Brain pericyte (primary cell): Measurements from ENCODE around the gene RNF31.

ENCODE experiments used
- DNase-seq: peaks from one replicate; pipeline ENCODE4 v3.0.0-alpha.2; 2012; ENCODE audit warnings: low read depth, low spot score

Gene RNF31

DNA sequence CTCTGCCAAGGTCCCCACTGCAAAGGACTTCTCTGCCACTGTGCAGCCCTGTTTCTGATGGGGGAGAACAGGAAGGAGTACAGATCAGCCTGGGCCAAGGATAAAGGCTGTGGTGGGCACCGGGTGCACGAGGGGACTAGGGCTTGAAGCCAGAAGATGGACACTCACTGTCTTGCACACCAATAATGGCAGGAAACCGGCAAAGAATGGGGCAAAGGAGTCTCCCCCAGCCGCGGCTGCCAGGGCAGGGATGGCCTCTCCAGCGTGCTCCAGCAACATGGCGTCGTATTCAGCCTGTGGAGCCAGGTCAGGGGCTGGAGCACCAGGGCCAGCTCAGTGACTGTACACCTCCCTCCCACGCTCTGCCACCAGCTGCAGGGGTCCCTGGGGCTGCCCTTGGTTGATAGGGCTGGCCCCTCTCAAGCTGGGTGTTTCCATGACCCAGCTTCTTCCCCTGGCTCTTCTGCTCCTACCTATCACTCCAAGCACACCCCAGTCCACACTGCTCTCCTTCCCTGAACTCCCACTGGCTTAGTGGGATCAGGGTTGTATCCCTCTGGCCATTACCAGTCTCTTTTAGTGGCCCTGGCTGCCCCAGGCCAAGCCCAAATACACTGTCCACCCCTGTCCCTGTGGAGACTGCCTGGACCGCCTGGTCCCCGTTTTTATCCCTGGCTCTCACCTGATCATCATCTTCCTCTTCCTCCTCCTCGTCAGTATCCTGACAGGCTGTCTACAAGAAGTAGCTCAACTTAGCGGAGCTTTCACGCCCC is 35.0 kb downstream of the RNF31 start:
- DNase-seq = no peak

- no peak for DNase-seq
Measured at GRCh38 chr14:24183014-24183481, 35.8 kb downstream of the RNF31 start.

DNA sequence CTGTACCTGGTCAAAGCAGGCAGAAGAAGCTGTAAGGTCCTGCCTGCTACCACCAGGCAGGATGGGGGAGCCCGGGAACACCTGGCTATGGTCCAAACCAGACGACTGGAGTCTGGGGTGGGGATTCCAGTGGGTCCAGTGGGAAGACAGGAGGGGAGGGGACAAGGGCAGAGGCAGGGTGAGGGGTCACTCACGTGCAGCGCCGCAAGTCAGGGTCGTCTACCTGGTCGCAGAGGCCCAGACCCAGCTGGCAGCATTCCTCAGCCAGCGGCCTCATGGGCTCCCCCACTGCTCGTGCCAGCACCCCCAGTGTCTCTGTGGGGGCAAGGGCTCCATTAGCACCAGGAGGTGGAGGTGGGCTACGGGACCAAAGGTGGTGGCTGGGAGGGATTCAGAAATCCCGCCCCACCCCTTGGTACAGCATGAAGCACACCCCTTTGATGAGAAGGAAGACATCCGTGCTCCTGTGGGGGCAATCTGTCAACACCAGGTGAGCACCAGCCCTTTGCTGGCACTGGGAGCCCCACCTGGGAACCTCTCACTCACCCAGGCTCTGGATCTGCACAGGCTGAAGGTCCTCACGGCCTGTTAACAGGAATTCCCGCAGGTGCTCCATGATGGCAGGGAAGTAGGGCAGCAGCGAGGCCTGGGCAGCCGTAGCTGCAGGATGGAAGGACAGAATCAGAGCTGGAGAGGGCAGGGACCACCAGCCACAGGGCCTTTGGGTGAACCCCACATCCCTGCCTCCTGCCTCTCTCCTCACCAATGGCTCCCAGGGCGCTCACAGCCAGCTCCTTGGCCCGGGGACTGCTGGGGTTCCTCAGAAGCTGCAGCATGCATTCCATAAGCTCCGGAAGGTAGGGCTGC is 37.0 kb downstream of the RNF31 start:
- no peak for DNase-seq

- no peak for DNase-seq
Measured at GRCh38 chr14:24185026-24185425, 37.7 kb downstream of the RNF31 start.

- DNase-seq = no peak
Measured at GRCh38 chr14:24185741-24186140, 38.4 kb downstream of the RNF31 start.

DNA sequence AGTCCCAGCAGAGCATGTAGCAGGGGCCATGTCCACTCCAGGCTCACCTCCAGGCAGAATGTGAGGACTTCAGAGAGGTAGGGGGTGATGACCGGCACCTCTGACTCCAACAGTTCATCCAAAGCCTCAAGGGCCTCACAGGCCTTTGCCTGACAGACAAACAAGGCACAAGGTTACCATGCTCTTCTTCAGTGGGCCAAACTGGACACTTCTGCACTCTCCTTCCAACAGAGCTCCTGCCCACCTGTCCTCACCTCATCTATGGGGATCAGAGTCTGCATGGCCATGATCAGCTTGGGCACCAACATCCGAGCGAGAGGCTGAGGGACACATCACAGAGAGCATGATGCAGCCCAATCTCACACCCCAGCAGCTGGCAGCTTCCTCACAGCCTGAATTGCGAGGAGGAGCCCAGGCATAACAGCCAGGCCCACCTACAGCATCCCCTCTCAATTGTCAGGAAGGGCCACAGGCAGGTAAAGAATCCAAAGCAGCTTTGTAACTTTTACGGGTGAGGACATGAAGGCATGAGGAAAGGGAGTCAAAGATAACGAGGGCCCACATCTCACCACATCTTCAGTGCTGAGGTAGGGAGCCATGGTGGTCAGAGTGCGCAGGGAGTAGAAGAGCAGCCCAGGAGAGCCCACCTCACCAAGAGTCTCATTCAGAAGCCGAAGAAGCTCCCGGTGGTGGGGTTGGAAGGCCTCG is 39.7 kb downstream of the RNF31 start:
- no peak for DNase-seq

DNA sequence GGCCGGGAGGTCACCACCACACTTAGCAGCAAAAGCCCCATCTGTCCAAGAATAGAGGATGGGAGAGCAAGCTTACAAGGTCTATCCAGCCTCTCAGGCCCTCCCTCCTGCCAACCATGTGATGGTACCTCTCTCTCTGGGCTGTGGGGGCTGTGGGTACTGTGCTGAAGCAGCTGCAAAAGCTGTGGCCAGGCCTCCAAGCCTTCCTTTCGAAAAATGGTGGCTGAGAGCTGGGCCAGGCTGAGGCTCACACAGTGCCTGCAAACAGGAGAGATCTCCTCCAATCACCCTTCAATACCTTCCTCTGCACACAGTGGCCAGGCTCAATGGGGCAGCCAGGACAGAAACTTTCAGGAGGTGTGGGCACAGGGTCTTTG is 40.2 kb downstream of the RNF31 start:
- no peak for DNase-seq

DNA sequence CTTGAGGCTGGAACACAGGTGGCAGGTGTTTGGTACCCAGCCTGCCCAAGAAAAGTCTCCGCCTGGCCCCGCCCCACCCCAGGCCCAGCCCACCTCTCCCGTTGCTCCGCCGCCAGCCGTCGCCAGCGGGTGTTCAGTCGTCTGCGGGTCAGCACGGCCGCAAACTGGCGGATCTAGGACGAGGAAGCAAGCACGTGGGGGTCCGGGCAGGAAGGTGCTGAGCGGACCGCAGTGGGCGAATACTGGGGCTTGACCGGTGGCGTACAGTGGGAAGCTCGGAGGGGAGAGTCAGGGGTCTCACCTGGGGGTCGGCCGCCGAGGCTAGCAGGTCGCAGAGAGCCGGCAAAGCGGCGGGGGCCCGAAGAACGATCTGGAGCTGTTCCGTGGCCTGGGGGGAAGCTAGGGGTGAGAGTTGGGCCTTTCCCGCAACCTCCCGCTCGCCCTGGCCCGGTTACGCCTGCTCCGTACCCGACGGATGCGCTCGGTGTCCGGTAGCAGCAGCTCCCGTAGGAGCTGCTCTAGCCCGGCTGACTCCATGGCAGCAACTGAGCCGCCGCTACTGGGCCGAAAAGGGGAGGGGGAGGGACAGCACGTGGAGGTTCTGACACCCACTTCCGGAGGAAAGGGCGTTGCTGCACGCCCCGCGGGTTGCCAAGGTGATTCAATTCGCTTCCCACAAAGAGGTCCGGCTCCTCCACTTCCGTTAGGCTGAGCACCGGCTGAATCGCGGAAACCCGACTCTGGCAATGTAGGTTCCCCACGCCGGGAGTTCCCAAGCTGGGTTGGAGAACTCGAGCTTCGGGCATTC is 41.2 kb downstream of the RNF31 start, which contains the start of gene IPO4:
TSS of gene IPO4 (minus strand) at position 566 of the 808 bp plus-strand sequence. CDS start at position 537, 29 bp downstream.
- DNase-seq = peak; percentile 86

DNA sequence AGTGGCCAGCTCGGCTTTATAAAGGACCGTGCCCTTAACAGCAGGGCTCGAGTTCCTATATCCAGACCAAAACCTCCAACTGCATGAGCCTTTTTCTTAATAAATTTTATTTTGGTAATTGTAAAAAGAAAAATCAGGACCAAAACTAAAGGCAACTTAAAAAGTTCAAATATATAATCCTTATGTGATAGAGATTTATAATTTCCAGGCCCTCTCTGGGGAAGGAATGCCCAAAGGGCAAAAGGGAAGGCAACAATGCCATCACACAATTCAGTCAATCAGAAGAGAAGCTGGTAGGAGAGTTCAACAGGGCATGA is 41.7 kb downstream of the RNF31 start:
- no peak for DNase-seq

GRCh38 chr14:24189460-24189859 is 42.2 kb downstream of the RNF31 start:
- no peak for DNase-seq

GRCh38 chr14:24190416-24190815 is 43.1 kb downstream of the RNF31 start:
- no peak for DNase-seq

GRCh38 chr14:24192933-24193332 is 45.6 kb downstream of the RNF31 start:
- no peak for DNase-seq

DNA sequence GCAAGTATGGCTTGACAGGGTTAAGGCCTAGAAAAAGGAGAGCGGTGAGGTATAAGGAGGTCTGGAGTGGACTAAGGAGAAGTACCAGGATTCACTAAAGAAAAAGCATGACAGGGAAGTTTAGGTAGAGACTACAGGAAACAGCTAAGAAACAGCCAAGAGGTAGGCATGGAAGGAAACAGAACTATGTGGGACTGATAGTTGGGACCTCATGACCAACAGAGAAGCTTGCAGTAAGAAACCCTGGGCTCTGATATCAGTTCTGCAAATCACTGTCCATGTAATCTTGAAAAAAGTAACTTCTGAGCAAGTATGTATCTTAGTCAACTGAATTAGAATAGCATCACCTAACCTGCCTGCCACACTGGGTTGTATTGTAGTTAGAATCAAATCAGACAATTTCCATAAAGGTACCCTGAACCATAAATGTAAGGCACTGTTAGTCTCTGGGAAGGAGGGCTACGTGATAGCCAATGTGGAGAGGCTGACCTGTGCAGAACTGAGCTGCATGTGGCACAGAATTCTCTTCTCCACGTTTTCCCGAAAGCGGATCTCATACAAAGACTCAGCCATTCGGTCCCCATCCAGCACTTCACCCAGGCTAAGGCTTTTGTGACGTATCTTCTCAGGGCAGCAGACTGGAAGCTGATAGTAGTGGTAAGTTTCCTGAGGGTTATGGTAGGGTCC is 47.0 kb downstream of the RNF31 start:
- no peak for DNase-seq

- no peak for DNase-seq
Measured at GRCh38 chr14:24194873-24195185, 47.5 kb downstream of the RNF31 start.

DNA sequence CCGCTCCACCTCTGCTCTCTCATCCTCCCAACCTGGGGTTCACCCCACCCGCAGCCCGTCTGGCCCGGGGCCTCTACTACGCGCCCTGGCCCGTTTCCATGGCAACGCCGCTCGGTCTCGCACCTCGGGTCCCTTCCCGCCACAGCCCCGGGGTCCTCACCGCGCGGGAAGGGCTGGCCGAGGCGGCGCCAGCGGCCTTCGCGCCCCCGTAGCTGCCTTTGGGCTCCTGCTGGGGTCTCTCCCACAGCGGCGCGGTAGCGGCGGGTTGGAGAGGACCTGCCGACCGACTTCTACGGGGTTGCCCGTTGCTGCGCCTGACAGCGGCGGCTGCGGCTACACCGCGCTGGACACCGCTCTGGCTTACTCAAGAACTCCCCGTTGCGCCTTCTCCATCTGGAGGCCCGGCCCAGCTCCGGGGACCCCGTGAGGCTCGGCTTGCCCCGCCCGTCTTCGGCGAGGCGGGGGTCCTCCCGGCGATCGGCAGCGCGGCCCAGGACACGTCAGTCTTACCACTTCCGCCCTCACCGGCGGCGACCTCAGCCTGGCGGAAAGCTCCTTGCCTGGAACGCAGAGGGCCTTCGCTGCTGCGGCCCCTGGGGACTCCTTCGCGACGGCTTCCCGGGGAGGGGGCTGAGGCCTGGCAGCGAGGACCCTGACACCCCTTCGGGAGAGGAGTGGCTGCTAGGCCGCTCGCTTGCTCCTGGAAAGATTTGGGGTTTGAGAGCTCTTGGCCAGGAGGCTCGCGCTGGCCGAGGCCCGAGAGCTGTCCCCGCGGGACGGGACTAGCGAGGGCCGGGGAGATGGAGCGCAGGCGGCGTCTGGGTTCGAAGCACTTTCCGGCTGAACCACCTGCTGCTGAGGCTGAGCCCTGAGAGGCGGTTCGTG is 48.1 kb downstream of the RNF31 start, which contains the start of gene TM9SF1:
TSS of gene TM9SF1 (minus strand) at position 256 of the 885 bp plus-strand sequence. CDS start 422 bp downstream, outside the sequence.
- DNase-seq = peak; percentile 74

DNA sequence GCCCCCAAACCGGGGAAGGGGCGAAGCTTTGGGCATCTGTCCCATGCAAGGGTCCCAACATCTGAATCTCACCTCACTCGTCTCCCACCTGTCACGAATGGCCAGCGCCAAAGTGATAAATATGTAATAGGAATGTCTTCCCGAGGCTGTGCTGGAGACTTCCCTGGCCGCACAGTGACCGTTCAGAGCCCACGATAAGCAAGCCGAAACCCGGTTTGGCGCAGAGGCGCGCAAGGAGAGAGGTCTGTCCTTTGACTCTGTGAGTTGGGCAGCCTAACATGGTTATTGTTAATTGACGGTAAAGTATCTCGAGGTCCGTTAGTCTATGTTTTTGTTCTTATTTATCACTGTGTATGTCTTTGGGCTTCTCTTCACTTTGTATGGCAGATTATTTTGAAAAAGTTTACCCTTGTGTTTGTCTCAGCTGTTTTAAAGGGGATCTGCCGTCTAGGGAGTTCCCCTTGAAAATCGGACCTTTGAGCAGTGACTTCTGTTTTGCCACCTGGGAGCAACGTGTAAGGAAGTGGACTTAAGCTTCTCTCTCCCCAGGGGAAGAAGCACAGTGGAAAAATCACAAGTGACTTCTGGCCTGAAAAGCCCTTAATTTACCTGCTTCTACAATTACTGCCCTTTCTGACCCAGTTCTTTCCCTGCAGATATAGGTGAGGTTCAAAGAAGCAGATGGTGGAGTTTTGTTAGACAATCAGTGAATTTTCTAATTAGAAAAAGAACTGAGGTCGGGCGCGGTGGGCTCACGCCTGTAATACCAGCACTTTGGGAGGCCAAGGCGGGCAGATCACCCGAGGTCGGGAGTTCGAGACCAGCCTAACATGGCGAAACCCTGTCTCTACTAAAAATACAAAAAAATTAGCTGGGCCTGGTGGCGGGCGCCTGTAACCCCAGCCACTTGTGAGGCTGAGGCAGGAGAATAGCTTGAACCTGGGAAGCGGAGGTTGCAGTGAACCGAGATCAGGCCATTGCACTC is 49.1 kb downstream of the RNF31 start:
- no peak for DNase-seq

DNA sequence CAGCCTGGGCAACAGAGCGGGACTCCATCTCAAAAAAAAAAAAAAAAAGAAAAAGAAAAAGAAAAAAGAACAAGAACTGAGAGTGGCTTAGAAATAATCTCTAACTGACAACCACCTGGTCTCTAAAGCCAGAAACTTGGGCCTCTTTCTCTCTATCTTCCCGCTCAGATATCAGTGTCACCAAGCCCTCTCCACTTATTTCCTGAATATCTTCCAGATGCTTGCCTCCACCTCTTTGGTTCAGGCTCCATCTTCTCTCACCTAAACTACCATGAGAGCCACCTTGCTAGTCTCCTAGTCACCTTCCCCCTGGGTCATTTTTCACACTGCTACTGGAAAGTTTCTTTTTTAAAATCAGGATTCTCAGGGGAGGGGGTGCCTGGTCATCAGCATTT is 49.8 kb downstream of the RNF31 start:
- no peak for DNase-seq

- no peak for DNase-seq
Measured at GRCh38 chr14:24198814-24199524, 51.7 kb downstream of the RNF31 start.
